ENCODE results near the gene MPHOSPH9.

DNA sequence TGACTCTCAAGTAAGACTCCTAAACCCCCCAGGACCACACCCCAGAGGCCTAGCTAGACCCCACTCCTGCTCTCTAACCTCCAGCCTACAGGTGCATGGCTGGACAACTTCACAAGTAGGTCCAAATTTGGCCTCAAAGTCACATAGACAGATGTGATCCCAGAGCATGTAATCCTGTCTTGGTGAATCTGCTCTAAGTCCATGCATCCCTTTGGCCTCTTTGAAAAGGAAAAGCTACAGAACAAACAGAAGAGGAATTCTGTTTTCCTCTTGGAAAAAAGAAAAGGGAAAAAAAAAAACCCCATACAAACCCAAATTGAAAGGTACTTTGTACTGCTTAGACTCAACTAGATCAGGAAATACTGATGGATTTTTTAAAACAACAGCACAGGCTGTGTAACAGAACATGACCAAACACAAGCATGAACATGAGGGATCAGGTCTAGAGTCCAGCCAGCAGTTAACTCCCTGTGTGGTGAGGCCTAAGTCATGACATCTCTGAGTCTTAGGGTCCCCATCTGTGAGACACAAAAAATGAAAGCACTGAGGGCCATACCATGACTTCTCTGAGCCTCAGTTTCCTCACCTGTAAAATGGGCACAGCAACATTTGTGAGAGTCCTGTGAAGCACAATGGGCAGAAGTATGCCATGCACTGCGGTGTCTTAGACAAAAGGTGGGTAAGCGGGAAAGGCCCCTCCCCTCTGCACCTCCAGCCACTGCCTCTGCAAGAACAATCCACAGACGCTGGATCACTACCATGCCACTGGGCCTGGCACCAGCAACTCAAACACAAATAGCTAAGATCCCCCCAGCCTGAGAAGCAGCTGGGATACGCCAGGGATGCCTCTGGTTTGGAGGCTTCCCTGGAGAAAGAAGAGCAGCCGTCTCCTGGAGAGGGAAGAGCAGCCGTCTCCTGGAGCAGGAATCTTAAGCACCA is 92.0 kb downstream of the MPHOSPH9 start:
- no peak for TF ChIP-seq CTCF (IDR thresholded peaks at IDR 0.05)
- TF ChIP-seq EZH2 (IDR thresholded peaks at IDR 0.05; ENCODE audit: borderline replicate concordance, insufficient read depth, low read depth, low read length, poor library complexity, severe bottlenecking): no peak
